Measurements from ENCODE around the gene GPR39. TPM values are rescaled to one million over a fixed set of nuclear protein-coding genes. Genes with fewer than 3 reads are reported as not detected.
A peak's percentile ranks its signal among the peaks of the same experiment; 100 is the strongest.

Gene GPR39
- total RNA-seq, 1 experiment from 2014 or later = 8.1 TPM

GRCh38 chr2:132642415-132642814 lies 225.8 kb downstream of the GPR39 start:
- DNase-seq (ENCODE audit: low read depth) = no peak

GRCh38 chr2:132645176-132645575 lies 228.6 kb downstream of the GPR39 start:
- DNase-seq (ENCODE audit: low read depth) = no peak

DNA sequence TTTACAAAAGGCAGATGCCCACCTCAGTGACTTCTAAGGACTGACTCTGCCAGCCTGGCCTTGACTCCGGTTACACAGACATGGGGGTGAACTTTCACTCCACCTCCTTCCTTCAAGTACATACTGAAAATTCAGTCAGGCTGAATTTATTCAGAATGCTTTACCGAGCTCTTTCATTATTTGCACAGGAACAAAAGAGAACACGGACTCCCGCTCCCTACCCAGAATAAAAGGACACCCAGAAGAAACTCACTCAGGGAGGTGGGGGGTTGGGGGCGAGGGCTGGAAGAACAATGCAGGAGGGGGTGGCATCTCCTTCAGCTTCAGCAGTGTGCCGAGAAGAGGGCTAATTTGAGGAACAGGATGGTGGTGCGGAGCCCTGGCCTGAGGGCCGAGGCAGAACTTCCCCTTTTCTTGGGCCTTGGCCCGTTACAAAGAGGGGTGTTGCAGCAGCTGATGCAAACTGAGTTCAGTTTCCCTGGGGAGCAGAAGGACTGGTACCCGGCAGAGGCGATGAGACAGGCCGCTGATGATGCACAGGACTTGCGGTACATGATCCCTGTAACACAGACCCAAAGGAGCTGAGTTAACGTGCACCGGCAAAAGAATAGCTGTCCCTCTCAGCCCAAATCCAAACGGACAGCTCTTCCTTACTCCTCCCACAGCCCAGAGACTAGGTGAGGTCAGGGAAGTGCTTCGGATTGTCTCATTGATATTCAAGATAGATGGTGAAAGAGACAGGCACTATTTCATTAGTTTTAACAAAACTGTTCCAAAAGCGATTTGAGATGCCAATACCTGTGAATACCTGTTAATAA lies 229.3 kb downstream of the GPR39 start:
- DNase-seq (ENCODE audit: low read depth) = no peak

- no peak for DNase-seq (ENCODE audit: low read depth)
These were observed 230.0 kb downstream of the GPR39 start for GRCh38 chr2:132646540-132647108.

- peak; percentile 16 for DNase-seq (ENCODE audit: low read depth)
These were observed 234.8 kb downstream of the GPR39 start for GRCh38 chr2:132651115-132652045.

- DNase-seq (ENCODE audit: low read depth) = no peak
These were observed 235.9 kb downstream of the GPR39 start for GRCh38 chr2:132652474-132652873.

GRCh38 chr2:132654335-132654734 lies 237.7 kb downstream of the GPR39 start:
- DNase-seq (ENCODE audit: low read depth) = no peak

DNA sequence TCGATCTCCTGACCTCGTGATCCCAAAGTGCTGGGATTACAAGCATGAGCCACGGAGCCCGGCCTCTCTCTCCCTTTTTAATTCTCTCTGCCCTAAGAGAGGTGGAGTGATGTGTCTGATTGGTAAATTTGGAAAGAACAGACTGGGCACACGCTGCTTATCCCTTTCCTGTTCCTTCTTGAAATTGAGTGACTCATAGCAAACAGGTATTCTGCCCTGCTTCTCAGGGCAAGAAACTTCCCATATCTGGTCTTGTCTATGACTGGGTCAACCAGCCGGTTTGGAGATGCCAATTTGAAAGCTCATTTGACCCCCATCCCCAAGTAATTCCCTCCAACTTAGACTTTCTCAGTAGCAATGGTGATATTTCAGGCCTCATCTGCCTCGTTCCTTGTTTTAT lies 238.4 kb downstream of the GPR39 start:
- no peak for DNase-seq (ENCODE audit: low read depth)

GRCh38 chr2:132656266-132656975 lies 239.8 kb downstream of the GPR39 start:
- no peak for DNase-seq (ENCODE audit: low read depth)

DNA sequence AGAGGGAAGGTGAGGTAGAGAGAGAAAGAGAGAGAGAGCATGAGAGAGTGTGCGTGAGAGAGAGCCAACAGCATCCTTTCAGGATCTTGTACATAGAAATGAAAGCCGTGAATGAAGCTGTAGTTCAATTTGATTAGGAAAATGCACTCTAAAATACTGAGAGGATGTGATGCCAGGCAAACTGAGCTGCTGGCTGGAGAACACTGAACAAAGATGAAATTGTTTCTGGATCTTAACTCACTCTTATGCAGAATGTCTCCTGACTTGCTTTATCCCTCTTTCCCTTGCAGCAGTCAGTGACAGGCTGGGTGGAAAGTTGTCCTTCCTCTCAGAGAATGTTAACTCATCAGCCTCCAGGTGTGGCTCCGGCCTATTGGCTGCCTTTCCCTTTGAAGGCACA lies 242.7 kb downstream of the GPR39 start:
- DNase-seq (ENCODE audit: low read depth) = no peak

DNA sequence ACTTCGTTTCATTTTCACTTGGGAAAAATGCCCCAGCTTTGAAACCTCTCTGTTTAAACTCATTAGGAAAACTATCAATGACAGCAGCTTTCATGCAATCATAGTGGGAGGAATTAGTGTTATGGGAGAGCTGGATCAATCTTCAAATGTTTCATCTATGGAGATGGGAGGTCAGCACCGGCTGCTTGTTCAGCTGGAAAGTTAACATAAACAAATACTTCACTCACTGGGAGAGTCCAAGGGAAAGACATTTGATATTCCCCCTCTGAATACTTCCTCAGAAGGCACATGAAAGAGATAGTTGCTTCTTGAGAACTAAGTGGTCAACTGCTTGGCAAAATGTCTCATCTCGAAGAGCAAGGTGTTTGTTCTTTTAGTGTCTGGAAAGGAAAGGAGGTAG lies 246.1 kb downstream of the GPR39 start:
- DNase-seq (ENCODE audit: low read depth) = no peak

DNA sequence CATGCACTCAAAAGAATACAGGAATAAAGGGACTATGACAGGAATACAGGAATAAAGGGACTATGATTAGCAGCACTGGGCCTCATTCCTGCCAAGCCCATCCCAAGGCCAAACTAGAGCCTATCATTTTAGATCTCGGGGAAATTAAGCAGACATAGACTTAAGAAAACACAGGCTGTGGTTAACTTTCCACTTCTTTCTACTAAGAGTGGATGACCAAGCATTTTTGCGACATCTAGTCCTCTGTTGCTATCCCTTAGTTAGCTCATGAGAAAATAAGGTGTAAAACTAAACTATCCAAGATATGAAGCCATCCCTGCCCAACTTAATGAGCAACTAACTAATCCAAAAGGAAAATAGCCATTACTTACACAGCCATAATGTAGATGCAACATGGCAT lies 247.5 kb downstream of the GPR39 start:
- no peak for DNase-seq (ENCODE audit: low read depth)

DNA sequence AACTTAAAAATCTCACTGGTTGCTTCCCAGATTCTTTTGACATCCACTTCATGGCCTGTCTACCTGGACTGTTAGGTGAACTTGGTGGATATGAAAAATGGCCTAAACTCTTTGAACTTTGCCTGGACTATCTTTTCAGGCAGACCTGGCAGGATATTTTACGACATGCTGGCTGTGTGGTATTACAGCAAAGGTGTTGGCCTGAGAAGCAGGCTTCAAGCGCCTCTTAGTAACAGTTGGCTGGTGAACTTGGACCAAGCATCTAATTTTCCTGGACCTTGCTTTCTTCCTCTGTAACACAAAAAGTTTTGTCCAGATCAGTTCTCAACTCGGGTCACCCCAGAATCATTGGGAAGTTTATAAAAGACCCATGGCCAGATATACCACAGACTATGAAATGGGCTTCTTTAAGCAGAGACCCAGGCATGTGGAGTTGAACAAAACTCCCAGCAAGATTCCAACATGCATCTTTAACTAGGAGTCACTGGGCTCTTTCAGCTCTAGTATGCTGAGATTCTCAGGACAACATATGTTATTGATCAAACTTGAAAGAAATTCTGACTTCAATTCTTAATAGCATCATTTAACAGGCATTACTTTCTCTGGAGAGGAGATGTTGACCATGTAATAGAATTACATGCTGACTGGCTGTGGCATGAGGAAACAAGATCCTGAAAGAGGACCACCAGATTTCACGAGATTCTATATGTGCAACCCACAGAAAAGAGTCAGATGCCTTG lies 249.0 kb downstream of the GPR39 start:
- DNase-seq (ENCODE audit: low read depth) = no peak

GRCh38 chr2:132667706-132668105 lies 251.1 kb downstream of the GPR39 start:
- DNase-seq (ENCODE audit: low read depth) = no peak

- peak; percentile 52 for DNase-seq (ENCODE audit: low read depth)
These were observed 251.7 kb downstream of the GPR39 start for GRCh38 chr2:132668189-132668823.

GRCh38 chr2:132668987-132669907 lies 252.6 kb downstream of the GPR39 start:
- DNase-seq (ENCODE audit: low read depth) = peak; percentile 54

- peak; percentile 72 for DNase-seq (ENCODE audit: low read depth)
These were observed 253.4 kb downstream of the GPR39 start, which contains the start of gene LYPD1 for GRCh38 chr2:132669908-132670495. LYPD1 (minus strand) TSS chr2:132670205; CDS start chr2:132669932, 273 bp downstream.

- peak; percentile 73 for DNase-seq (ENCODE audit: low read depth)
These were observed 254.0 kb downstream of the GPR39 start for GRCh38 chr2:132670496-132671150.

Measured in Daoy (cell line).